Subcutaneous abdominal adipose tissue (tissue), 5 donors: ENCODE measurements around the gene KCNA4.
A peak's percentile ranks its signal among the peaks of the same experiment; 100 is the strongest.
"Not testable (repeated sequence)": the region's sequence is repeated elsewhere in the genome, so short reads cannot be mapped to it uniquely, and the experiment has no call there.

Experiments used
- H3K27ac ChIP-seq: one replicate; pipeline ENCODE4 v1.7.0; 2013; ENCODE audit warnings: low read depth, mild to moderate bottlenecking, inconsistent platforms, low read length, moderate library complexity
- H3K27me3 ChIP-seq, 5 donors: one replicate each; pipeline ENCODE4 v1.7.0; 2013; ENCODE audit warnings: low read length in 5 of 5, inconsistent platforms in 1 of 5; ENCODE audit not compliant: control insufficient read depth in 5 of 5, insufficient read depth in 4 of 5
- H3K36me3 ChIP-seq, 5 donors: one replicate each; pipeline ENCODE4 v1.7.0; 2013; ENCODE audit warnings: low read length in 5 of 5; ENCODE audit not compliant: control insufficient read depth in 5 of 5, insufficient read depth in 5 of 5
- H3K4me1 ChIP-seq, 5 donors: one replicate each; pipeline ENCODE4 v1.7.0; 2013; ENCODE audit warnings: low read length in 5 of 5, mild to moderate bottlenecking in 3 of 5, moderate library complexity in 1 of 5; ENCODE audit not compliant: control insufficient read depth in 5 of 5, insufficient read depth in 5 of 5
- H3K4me3 ChIP-seq, 5 donors: one replicate each; pipeline ENCODE4 v1.7.0; 2013; ENCODE audit warnings: low read length in 5 of 5, low read depth in 1 of 5
- H3K9ac ChIP-seq, 5 donors: one replicate each; pipeline ENCODE4 v1.7.0; 2013; ENCODE audit warnings: low read length in 5 of 5, mild to moderate bottlenecking in 4 of 5, moderate library complexity in 3 of 5
- H3K9me3 ChIP-seq, 5 donors: one replicate each; pipeline ENCODE4 v1.7.0; 2013; ENCODE audit warnings: low read length in 5 of 5; ENCODE audit not compliant: control insufficient read depth in 5 of 5
- donor health status: healthy.
- donor health status: healthy.
- donor health status: healthy.
- donor health status: healthy.
- donor health status: healthy.

Gene KCNA4

GRCh38 chr11:30002157-30002785 lies 14.6 kb downstream of the KCNA4 start:
- Histone ChIP-seq H3K27me3 (no peaks in the 10 kb centered on the region), H3K4me3 (peak overlapping the region in 1 of 5 donors; percentile 18), H3K36me3 (no peaks in the 10 kb centered on the region), H3K9me3 (no peaks in the 10 kb centered on the region), H3K9ac (peak overlapping the region in 1 of 5 donors; percentile 20), H3K4me1 (peaks cover 0 to 17% (median 9%) of the 10 kb centered on the region in 5 donors), H3K27ac (peak overlapping the region; percentile 28)

DNA sequence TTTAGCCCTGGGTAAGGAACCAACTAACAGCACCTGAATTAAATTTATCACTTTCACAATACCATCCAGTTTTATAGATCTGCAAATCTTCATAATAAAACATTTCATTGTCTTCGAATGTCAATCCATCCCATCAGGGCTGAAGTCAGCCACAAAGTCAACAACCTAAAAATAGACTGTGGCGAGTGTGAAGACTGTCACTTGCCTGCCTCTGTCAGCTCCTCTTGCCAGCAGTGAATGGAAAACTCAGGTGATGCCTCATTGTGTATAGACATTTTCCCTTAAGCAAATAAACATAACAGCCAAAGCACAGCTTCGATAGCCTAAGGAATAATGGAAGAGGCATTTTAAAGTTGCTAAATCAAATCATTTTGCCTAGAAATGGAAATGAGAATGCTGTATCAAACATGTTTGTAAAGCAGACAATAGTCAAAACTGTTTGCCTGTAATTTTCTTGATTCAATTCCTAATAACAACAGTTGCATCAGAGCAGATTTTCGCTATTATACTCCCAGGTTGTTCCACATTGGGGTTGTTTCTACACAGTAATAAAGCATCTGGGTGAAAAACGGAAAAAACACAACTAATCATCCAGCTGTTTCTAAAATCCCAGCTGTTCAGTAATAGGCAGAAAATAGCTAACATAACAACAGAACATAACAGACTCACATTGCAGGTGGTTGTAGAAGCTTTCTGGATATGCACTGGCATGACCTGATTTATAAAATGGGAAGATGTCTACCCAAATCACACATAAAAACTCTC lies 15.7 kb downstream of the KCNA4 start:
- Histone ChIP-seq H3K27me3 (no peaks in the 10 kb centered on the region), H3K9ac (no peak overlapping the region), H3K4me3 (no peak overlapping the region), H3K36me3 (no peaks in the 10 kb centered on the region), H3K4me1 (peaks cover 0 to 17% (median 9%) of the 10 kb centered on the region in 5 donors), H3K27ac (no peak overlapping the region), H3K9me3 (no peaks in the 10 kb centered on the region)

DNA sequence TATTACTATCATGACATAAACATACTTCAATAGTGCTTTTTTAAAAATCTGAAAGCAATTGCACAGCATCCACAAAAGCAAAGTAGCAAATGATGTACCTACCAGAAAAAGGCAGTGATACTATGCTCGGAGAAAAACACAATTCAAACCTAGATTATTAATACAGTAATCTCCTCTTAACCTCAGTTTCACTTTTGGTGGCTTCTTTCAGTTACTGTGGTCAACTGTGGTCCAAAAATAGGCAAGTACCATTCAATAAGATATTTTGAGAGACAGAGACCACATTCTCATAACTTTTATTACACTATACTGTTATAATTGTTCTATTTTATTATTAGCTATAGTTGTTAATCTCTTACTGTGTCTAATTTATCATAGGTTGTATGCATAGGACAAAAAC lies 20.8 kb downstream of the KCNA4 start:
- Histone ChIP-seq H3K27ac (no peak overlapping the region), H3K4me3 (no peak overlapping the region), H3K36me3 (no peaks in the 10 kb centered on the region), H3K9me3 (peaks cover 0 to 7% (median 5%) of the 10 kb centered on the region in 5 donors), H3K27me3 (no peaks in the 10 kb centered on the region), H3K4me1 (no peaks in the 10 kb centered on the region), H3K9ac (no peak overlapping the region)

DNA sequence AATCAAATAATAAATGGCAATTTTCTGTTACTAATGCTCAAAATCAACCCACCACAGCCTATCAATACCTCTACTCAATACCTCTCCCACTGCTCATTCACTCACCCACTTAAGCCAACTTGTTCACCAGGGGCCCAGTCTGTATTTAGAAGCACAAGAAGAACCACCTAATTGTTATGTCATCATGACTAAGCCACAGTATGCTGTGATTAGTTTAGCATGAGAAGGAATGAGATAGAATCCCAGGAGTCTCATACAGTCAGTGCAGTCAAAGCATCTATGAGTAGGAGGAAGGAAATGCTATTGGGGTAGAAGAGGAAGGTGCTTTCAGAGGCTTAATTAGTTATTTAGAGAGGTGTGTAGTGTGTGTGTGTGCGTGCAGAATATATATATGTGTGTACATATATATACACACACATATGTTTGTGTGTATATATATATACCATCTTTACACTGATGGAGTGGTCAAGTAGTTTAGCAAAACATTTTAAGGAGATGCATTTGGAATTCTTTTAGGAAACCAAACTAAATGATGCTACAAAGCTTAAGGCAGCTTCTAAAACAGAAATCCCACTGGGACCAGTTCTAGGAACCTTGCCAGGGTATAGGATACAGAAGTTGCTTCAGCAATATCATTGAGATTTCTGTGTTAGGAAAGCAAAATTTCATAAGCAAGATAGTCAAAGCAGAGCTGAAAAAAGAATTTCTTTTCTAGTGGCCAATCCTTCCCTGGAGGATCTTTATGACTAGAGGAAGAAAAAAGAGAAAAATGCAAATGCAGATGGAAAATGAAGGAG lies 27.5 kb downstream of the KCNA4 start:
- Histone ChIP-seq H3K4me1 (peaks cover 0 to 4% (median 0%) of the 10 kb centered on the region in 5 donors), H3K27me3 (no peaks in the 10 kb centered on the region), H3K4me3 (no peak overlapping the region), H3K27ac (no peak overlapping the region), H3K36me3 (no peaks in the 10 kb centered on the region), H3K9me3 (peaks cover 0 to 7% (median 5%) of the 10 kb centered on the region in 5 donors), H3K9ac (no peak overlapping the region)

DNA sequence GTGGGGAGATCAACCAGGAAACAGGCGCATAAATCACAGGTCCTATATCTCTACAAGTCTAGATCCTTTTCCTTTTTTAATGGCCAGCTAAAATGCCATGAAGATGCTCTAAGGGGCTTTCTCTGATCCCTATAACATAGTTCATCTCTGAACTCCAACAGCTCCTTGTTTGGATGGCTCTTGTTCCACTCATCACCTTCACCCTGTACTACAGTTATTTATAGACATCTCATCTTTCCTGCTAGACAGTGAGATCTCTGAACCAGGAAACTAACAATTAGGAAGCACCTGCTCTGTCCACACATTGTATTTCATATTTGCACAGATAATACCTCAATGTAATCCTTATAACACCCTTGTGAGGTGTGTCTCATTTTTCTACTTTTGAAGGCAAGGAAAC lies 31.6 kb downstream of the KCNA4 start:
- Histone ChIP-seq H3K4me3 (no peak overlapping the region), H3K4me1 (peaks cover 0 to 4% (median 0%) of the 10 kb centered on the region in 5 donors), H3K9me3 (no peaks in the 10 kb centered on the region), H3K27ac (no peak overlapping the region), H3K9ac (no peak overlapping the region), H3K36me3 (no peaks in the 10 kb centered on the region), H3K27me3 (no peaks in the 10 kb centered on the region)

DNA sequence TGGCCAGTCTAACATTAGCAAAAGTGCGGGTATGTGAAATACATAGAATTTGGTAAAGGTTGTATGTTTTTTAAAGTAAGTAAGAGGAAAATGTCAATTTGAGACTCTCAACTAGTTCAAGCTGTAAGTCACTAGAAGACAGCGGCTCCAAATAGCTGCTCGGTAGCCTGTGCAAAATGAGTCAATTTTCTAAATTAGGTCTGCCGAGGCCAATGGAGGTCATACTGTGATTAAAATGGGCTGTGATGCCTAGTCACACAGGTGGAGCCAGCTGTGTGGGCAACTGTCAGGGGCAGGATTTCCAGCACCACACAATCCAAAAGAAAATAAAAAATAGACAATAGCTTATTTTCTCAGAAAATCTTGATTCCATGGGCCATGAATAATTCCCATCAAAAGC lies 32.3 kb downstream of the KCNA4 start:
- Histone ChIP-seq H3K4me1 (no peaks in the 10 kb centered on the region), H3K27me3 (no peaks in the 10 kb centered on the region), H3K9me3 (no peaks in the 10 kb centered on the region), H3K27ac (no peak overlapping the region), H3K36me3 (no peaks in the 10 kb centered on the region), H3K9ac (no peak overlapping the region), H3K4me3 (no peak overlapping the region)

DNA sequence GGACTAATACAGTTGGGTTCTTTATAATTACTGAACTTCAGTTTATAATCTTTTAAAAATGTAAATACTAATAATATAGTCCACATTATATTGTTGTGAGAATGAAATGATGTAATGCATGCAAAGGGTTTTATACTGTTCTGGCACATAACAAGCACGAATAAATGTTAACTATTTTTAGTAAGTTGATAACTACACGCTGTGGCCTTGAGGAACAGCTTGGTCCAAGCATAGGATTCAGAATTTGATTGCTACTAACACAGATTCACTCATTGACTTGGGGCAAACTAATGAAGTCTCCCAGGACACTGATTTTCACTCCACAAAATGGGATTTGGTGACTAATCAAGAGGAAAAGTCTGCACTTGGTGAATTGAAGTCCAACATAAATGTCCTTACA lies 38.3 kb downstream of the KCNA4 start:
- Histone ChIP-seq H3K27ac (no peak overlapping the region), H3K4me3 (no peak overlapping the region), H3K36me3 (no peaks in the 10 kb centered on the region), H3K4me1 (no peaks in the 10 kb centered on the region), H3K27me3 (no peaks in the 10 kb centered on the region), H3K9me3 (no peaks in the 10 kb centered on the region), H3K9ac (no peak overlapping the region)

DNA sequence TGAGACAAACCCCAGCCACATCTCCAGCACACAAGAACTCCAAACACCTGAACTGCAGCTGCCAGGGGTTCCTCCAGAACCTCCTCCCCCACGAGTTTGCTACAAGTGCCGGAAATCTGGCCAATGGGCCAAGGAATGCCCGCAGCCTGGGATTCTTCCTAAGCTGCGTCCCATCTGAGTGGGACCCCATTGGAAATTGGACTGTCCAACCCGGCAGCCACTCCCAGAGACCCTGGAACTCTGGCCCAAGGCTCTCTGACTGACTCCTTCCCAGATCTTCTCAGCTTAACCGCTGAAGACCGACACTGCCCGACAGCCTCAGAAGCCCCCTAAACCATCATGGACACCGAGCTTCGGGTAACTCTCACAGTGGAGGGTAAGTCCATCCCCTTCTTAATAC lies 41.2 kb downstream of the KCNA4 start:
- H3K36me3 ChIP-seq, H3K27ac ChIP-seq, H3K4me1 ChIP-seq, H3K4me3 ChIP-seq, H3K9ac ChIP-seq, H3K27me3 ChIP-seq, H3K9me3 ChIP-seq: not testable (repeated sequence)

- no peak overlapping the region for H3K4me3 ChIP-seq
- H3K9me3 ChIP-seq = no peaks in the 10 kb centered on the region
- H3K27ac ChIP-seq = no peak overlapping the region
- no peaks in the 10 kb centered on the region for H3K27me3 ChIP-seq
- no peaks in the 10 kb centered on the region for H3K4me1 ChIP-seq
- H3K36me3 ChIP-seq = no peaks in the 10 kb centered on the region
- H3K9ac ChIP-seq = no peak overlapping the region
Observed at GRCh38 chr11:29963796-29964195, 53.0 kb downstream of the KCNA4 start.

DNA sequence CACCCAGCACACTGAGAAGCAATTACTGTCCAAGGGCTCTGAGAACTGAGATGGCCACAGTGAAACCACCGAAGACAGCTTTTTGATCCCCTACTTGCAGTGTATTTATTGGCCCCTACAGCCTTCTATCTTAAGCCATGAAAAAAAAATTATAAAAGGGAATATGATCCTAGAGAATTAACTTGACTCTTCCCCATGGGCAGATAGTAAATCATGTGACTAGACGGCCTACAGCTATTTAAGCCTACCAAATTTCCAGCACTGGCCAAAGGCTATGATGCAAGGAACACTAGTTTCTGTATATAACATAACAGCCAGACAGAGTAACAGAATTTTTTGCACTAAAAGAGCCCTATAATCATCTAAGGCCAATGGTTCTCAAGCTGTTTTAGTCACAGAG lies 53.8 kb downstream of the KCNA4 start:
- Histone ChIP-seq H3K9ac (no peak overlapping the region), H3K9me3 (no peaks in the 10 kb centered on the region), H3K36me3 (no peaks in the 10 kb centered on the region), H3K4me3 (no peak overlapping the region), H3K27me3 (no peaks in the 10 kb centered on the region), H3K4me1 (no peaks in the 10 kb centered on the region), H3K27ac (no peak overlapping the region)
